ENCODE data around the gene PRRT1B.

DNA sequence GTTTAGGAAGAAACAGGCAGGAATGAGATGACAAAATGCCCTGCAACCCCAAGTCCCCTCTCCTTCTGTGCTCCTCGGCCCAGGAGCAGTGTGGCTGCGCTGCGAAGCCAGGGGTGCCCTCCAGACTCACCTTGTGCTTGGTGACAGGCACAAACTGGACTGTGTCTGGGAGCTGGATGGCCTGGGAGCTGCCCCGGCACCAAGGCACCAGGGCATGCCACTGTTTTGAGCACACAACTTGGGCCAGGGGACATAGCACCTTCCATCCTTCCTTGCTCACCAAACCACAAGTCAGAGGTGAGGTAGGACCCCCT lies 51.1 kb downstream of the PRRT1B start:
- TF ChIP-seq, protein P1, sequence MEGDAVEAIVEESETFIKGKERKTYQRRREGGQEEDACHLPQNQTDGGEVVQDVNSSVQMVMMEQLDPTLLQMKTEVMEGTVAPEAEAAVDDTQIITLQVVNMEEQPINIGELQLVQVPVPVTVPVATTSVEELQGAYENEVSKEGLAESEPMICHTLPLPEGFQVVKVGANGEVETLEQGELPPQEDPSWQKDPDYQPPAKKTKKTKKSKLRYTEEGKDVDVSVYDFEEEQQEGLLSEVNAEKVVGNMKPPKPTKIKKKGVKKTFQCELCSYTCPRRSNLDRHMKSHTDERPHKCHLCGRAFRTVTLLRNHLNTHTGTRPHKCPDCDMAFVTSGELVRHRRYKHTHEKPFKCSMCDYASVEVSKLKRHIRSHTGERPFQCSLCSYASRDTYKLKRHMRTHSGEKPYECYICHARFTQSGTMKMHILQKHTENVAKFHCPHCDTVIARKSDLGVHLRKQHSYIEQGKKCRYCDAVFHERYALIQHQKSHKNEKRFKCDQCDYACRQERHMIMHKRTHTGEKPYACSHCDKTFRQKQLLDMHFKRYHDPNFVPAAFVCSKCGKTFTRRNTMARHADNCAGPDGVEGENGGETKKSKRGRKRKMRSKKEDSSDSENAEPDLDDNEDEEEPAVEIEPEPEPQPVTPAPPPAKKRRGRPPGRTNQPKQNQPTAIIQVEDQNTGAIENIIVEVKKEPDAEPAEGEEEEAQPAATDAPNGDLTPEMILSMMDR (IDR thresholded peaks at IDR 0.05) = no peak
- TF ChIP-seq, protein P2, sequence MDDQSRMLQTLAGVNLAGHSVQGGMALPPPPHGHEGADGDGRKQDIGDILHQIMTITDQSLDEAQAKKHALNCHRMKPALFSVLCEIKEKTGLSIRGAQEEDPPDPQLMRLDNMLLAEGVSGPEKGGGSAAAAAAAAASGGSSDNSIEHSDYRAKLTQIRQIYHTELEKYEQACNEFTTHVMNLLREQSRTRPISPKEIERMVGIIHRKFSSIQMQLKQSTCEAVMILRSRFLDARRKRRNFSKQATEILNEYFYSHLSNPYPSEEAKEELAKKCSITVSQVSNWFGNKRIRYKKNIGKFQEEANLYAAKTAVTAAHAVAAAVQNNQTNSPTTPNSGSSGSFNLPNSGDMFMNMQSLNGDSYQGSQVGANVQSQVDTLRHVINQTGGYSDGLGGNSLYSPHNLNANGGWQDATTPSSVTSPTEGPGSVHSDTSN (IDR thresholded peaks at IDR 0.05) = no peak
- TF ChIP-seq RAD21 (conservative IDR thresholded peaks at IDR 0.05 in 1 of 2, IDR thresholded peaks at IDR 0.05 in 1 of 2) (no peak), MAFK (IDR thresholded peaks at IDR 0.05; ENCODE audit: partially characterized antibody) (no peak), POLR2A (IDR thresholded peaks at IDR 0.05; ENCODE audit: low read length) (no peak), MYC (IDR thresholded peaks at IDR 0.05; ENCODE audit: borderline replicate concordance, low read length) (no peak), FOXS1 (CRISPR knock-in tag; IDR thresholded peaks at IDR 0.05) (no peak), RFX5 (IDR thresholded peaks at IDR 0.05) (no peak), EP300 (IDR thresholded peaks at IDR 0.05) (no peak)
- TF ChIP-seq, protein P3, sequence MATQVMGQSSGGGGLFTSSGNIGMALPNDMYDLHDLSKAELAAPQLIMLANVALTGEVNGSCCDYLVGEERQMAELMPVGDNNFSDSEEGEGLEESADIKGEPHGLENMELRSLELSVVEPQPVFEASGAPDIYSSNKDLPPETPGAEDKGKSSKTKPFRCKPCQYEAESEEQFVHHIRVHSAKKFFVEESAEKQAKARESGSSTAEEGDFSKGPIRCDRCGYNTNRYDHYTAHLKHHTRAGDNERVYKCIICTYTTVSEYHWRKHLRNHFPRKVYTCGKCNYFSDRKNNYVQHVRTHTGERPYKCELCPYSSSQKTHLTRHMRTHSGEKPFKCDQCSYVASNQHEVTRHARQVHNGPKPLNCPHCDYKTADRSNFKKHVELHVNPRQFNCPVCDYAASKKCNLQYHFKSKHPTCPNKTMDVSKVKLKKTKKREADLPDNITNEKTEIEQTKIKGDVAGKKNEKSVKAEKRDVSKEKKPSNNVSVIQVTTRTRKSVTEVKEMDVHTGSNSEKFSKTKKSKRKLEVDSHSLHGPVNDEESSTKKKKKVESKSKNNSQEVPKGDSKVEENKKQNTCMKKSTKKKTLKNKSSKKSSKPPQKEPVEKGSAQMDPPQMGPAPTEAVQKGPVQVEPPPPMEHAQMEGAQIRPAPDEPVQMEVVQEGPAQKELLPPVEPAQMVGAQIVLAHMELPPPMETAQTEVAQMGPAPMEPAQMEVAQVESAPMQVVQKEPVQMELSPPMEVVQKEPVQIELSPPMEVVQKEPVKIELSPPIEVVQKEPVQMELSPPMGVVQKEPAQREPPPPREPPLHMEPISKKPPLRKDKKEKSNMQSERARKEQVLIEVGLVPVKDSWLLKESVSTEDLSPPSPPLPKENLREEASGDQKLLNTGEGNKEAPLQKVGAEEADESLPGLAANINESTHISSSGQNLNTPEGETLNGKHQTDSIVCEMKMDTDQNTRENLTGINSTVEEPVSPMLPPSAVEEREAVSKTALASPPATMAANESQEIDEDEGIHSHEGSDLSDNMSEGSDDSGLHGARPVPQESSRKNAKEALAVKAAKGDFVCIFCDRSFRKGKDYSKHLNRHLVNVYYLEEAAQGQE (IDR thresholded peaks at IDR 0.05) = no peak
